K562 (cell line): ENCODE measurements around the gene CBX2. TPM values are rescaled to one million over a fixed set of nuclear protein-coding genes. Genes with fewer than 3 reads are reported as not detected.

Experiments
- CHD7 ChIP-seq: fragments of 200-600 bp; sonication (generic); IDR thresholded peaks from one replicate; pipeline ENCODE4 v1.6.1; 2012; ENCODE audit warnings: mild to moderate bottlenecking, low read depth, low read length, inconsistent platforms
- E2F3 ChIP-seq: fragments of 250-450 bp; sonication (Bioruptor Pico); IDR thresholded peaks from 2 replicates; pipeline ENCODE4 v1.4.0; 2020; ENCODE audit warnings: mild to moderate bottlenecking
- FOXA1 ChIP-seq: fragments of 450-650 bp; IDR thresholded peaks from 2 replicates; pipeline ENCODE4 v1.6.1; 2016; ENCODE audit warnings: mild to moderate bottlenecking, borderline replicate concordance
- GTF2F1 ChIP-seq: IDR thresholded peaks from 2 replicates; pipeline ENCODE4 v1.6.1; 2011; ENCODE audit warnings: low read depth, low read length, improper control_type of control experiment
- ILF3 ChIP-seq: fragments of 450-650 bp; IDR thresholded peaks from 2 replicates; pipeline ENCODE4 v1.6.1; 2018; ENCODE audit warnings: antibody characterized with exemption, mild to moderate bottlenecking, moderate library complexity, borderline replicate concordance
- LARP7 ChIP-seq: fragments of 450-650 bp; IDR thresholded peaks from 2 replicates; pipeline ENCODE4 v1.6.1; 2016
- NKRF ChIP-seq: fragments of 450-650 bp; IDR thresholded peaks from 2 replicates; pipeline ENCODE4 v1.6.1; 2016; ENCODE audit warnings: borderline replicate concordance
- RB1 ChIP-seq: fragments of 450-650 bp; IDR thresholded peaks from 2 replicates; pipeline ENCODE4 v1.6.1; 2017; ENCODE audit warnings: low read depth, mild to moderate bottlenecking
- RFX5 ChIP-seq: IDR thresholded peaks from 2 replicates; pipeline ENCODE4 v1.6.1; 2011; ENCODE audit warnings: low read depth, mild to moderate bottlenecking, improper control_type of control experiment, low read length
- SUPT5H ChIP-seq: fragments of 450-650 bp; IDR thresholded peaks from 2 replicates; pipeline ENCODE4 v1.6.1; 2016
- TARDBP ChIP-seq: fragments of 450-650 bp; IDR thresholded peaks from 2 replicates; pipeline ENCODE4 v1.6.1; 2016
- TGIF2 ChIP-seq: sonication (generic); formaldehyde crosslinking; IDR thresholded peaks from 2 replicates; pipeline ENCODE4 v1.8.1; 2022; ENCODE audit warnings: mild to moderate bottlenecking, missing genetic modification reagents, moderate library complexity
- ZNF41 ChIP-seq: fragments of 250-450 bp; sonication (Bioruptor Pico); conservative IDR thresholded peaks from 2 replicates; pipeline ENCODE4 v1.4.0; 2020; ENCODE audit warnings: mild to moderate bottlenecking
- ZNF586 ChIP-seq: fragments of 450-650 bp; formaldehyde crosslinking; conservative IDR thresholded peaks from 2 replicates; pipeline ENCODE4 v1.4.0; 2020; ENCODE audit warnings: mild to moderate bottlenecking, moderate library complexity
- ZNF655 ChIP-seq: fragments of 250-450 bp; sonication (Bioruptor Pico); IDR thresholded peaks from 2 replicates; pipeline ENCODE4 v1.5.0; 2021
- polyA plus RNA-seq, 8 experiments: library from polyadenylated mRNA; depleted of rRNA in 4 of 8; stranded (reverse) in 5 of 8; unstranded in 3 of 8; fragments of >200 nt; fragmentation: Nextera tagmentation in 2 of 8; fragmentation: Illumina TruSeq in 1 of 8; extraction: Ambion mirVana in 2 of 8; extraction: Trizol in 1 of 8; gene quantifications; 2 replicates each; pipeline versions ENCODE4 v1.2.1 to v1.2.3, GENCODE V29; 2011 to 2014; ENCODE audit warnings: inconsistent platforms in 1 of 8, missing spikeins in 1 of 8
- total RNA-seq, 7 experiments: library from RNA; depleted of rRNA in 6 of 7; stranded (reverse); fragments of >200 nt in 6 of 7; fragmentation: Illumina TruSeq in 2 of 7; extraction: Trizol in 2 of 7; gene quantifications; 2 replicates each; pipeline versions ENCODE4 v1.2.1 to v1.2.3, GENCODE V29; 2011 to 2021; ENCODE audit warnings: low replicate concordance in 1 of 7

Gene CBX2
- total and polyA plus RNA-seq, 9 of the 15 experiments (the other 6 are each of a cell fraction or from before 2014, with no cell fraction given) = 0.66 to 26.9 (median 13.9) TPM

- TF ChIP-seq FOXA1 (no peak), ILF3 (no peak), GTF2F1 (no peak), SUPT5H (peak; percentile 76), RB1 (peak; percentile 66), ZNF41 (CRISPR knock-in tag) (no peak), CHD7 (no peak), LARP7 (peak; percentile 39; the same call in 1 of the 2 replicates), TGIF2 (CRISPR knock-in tag) (no peak), E2F3 (CRISPR knock-in tag) (peak; percentile 47; the same call in 1 of the 2 replicates), ZNF586 (CRISPR knock-in tag) (no peak), TARDBP (no peak), RFX5 (no peak), ZNF655 (CRISPR knock-in tag) (no peak), NKRF (no peak)
Measured at GRCh38 chr17:79796763-79797491, 19.0 kb downstream of the CBX2 start, which contains the start of gene CBX8 (continued).
